DOHH2 (cell line): Measurements from ENCODE around the gene FAM98B.

ENCODE experiments used
- H3F3A ChIP-seq: fragments of 200-600 bp; sonication (generic), shearing (Covaris generic); 2 replicates; pipeline ENCODE4 v1.6.0; 2016; ENCODE audit warnings: antibody characterized with exemption, mild to moderate bottlenecking; ENCODE audit not compliant: control insufficient read depth, insufficient read depth
- H3K27ac ChIP-seq: fragments of 200-600 bp; sonication (generic); 2 replicates; pipeline ENCODE4 v1.5.1; 2014; ENCODE audit warnings: low read depth, mild to moderate bottlenecking, low read length, moderate library complexity
- H3K27me3 ChIP-seq: fragments of 200-600 bp; sonication (generic); 2 replicates; pipeline ENCODE4 v1.6.1; 2014; ENCODE audit warnings: mild to moderate bottlenecking, low read length, mixed read lengths; ENCODE audit not compliant: control insufficient read depth
- H3K36me3 ChIP-seq: fragments of 200-600 bp; sonication (generic); 2 replicates; pipeline ENCODE4 v1.6.1; 2014; ENCODE audit warnings: mild to moderate bottlenecking, low read length, moderate library complexity, mixed read lengths; ENCODE audit not compliant: control insufficient read depth
- H3K4me1 ChIP-seq: fragments of 200-600 bp; sonication (generic); 2 replicates; pipeline ENCODE4 v1.6.1; 2014; ENCODE audit warnings: mild to moderate bottlenecking, low read length, mixed read lengths; ENCODE audit not compliant: control insufficient read depth
- H3K4me2 ChIP-seq: fragments of 200-600 bp; sonication (generic); 2 replicates; pipeline ENCODE4 v1.6.0; 2014; ENCODE audit warnings: mild to moderate bottlenecking, low read length, moderate library complexity
- H3K4me3 ChIP-seq: fragments of 200-600 bp; sonication (generic); 2 replicates; pipeline ENCODE4 v1.5.1; 2014; ENCODE audit warnings: mild to moderate bottlenecking, low read length, mixed read lengths
- H3K79me2 ChIP-seq: fragments of 200-600 bp; sonication (generic); 2 replicates; pipeline ENCODE4 v1.6.1; 2014; ENCODE audit warnings: mild to moderate bottlenecking, low read length, mixed read lengths; ENCODE audit not compliant: control insufficient read depth
- H3K9me2 ChIP-seq: fragments of 200-600 bp; sonication (generic); replicated peaks from 2 replicates; pipeline ENCODE4 v1.6.1; 2014; ENCODE audit warnings: mild to moderate bottlenecking, low read length, mixed read lengths; ENCODE audit not compliant: control insufficient read depth
- H3K9me3 ChIP-seq: fragments of 200-600 bp; sonication (generic); 2 replicates; pipeline ENCODE4 v1.6.1; 2014; ENCODE audit warnings: antibody characterized with exemption, low read length, mixed read lengths; ENCODE audit not compliant: control insufficient read depth, insufficient read depth
- H4K20me1 ChIP-seq: fragments of 200-600 bp; sonication (generic); 2 replicates; pipeline ENCODE4 v1.6.0; 2014; ENCODE audit warnings: low read depth, mild to moderate bottlenecking, antibody characterized with exemption, low read length, moderate library complexity; ENCODE audit not compliant: control insufficient read depth, insufficient read depth
- CTCF ChIP-seq: fragments of 200-600 bp; sonication (generic); IDR thresholded peaks from one replicate; pipeline ENCODE4 v1.5.1; 2014; ENCODE audit warnings: antibody characterized with exemption, mild to moderate bottlenecking, low read depth, low read length; ENCODE audit not compliant: poor library complexity, severe bottlenecking
- EZH2phosphoT487 ChIP-seq: fragments of 200-600 bp; sonication (generic); IDR thresholded peaks from 2 replicates; pipeline ENCODE4 v1.6.1; 2017; ENCODE audit warnings: borderline replicate concordance, mild to moderate bottlenecking, antibody characterized with exemption, low read length, moderate library complexity, mixed read lengths

The FAM98B gene

DNA sequence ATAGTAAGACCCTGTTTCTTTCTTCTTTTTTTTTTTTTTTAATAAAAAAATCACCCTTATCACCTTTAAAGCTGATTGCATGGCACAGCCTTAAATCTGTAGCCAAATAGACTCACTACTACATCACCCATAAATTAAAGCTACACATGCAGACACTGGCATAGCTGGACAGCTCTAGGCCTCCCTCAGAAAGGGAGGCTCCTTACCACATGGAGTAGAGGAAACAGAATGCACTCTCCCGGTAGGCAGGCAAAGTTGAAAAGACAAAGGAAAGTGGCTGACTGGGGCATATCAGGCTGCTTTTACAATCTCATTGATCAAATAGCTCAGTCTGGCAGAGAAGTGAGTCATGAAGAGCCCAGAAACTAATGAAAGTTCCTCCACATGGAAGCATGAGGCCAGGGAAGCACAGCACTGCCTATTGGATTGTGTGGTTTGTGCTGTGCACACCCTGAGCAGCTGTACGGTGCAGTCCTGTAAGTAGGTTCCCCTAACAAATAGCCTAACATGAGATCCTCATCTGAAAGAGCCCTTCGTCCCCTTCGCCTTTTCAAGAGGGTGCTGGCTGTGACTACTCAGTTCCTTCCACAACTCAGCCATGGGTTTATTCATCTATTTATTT lies 32.7 kb upstream of the FAM98B start:
- Histone ChIP-seq H3K36me3 (no peaks in the 10 kb centered on the region), H3K79me2 (no peaks in the 10 kb centered on the region), H4K20me1 (no peaks in the 10 kb centered on the region), H3K9me3 (no peaks in the 10 kb centered on the region), H3K4me2 (no peak overlapping the region), H3K27me3 (no peaks in the 10 kb centered on the region), H3F3A (no peaks in the 10 kb centered on the region), H3K9me2 (no peaks in the 10 kb centered on the region), H3K4me1 (no peaks in the 10 kb centered on the region), H3K27ac (no peak overlapping the region), H3K4me3 (no peak overlapping the region)
- no peak for TF ChIP-seq CTCF
- TF ChIP-seq EZH2phosphoT487, result no peak

- Histone ChIP-seq H3F3A (no peaks in the 10 kb centered on the region), H3K9me2 (no peaks in the 10 kb centered on the region), H3K27ac (no peak overlapping the region), H3K9me3 (no peaks in the 10 kb centered on the region), H3K27me3 (no peaks in the 10 kb centered on the region), H3K4me1 (no peaks in the 10 kb centered on the region), H4K20me1 (no peaks in the 10 kb centered on the region), H3K4me3 (no peak overlapping the region), H3K79me2 (no peaks in the 10 kb centered on the region), H3K36me3 (no peaks in the 10 kb centered on the region), H3K4me2 (no peak overlapping the region)
- TF ChIP-seq EZH2phosphoT487 (no peak), CTCF (no peak)
Observed at GRCh38 chr15:38424101-38424552, 29.8 kb upstream of the FAM98B start.

GRCh38 chr15:38425269-38425668 lies 28.7 kb upstream of the FAM98B start:
- Histone ChIP-seq H3K27ac (no peak overlapping the region), H3K79me2 (no peaks in the 10 kb centered on the region), H3K4me3 (no peak overlapping the region), H4K20me1 (no peaks in the 10 kb centered on the region), H3K4me2 (no peak overlapping the region), H3K9me2 (no peaks in the 10 kb centered on the region), H3K36me3 (no peaks in the 10 kb centered on the region), H3K27me3 (no peaks in the 10 kb centered on the region), H3K4me1 (no peaks in the 10 kb centered on the region), H3F3A (no peaks in the 10 kb centered on the region), H3K9me3 (no peaks in the 10 kb centered on the region)
- TF ChIP-seq EZH2phosphoT487 (no peak), CTCF (no peak)

- H4K20me1 ChIP-seq, result no peaks in the 10 kb centered on the region
- no peak overlapping the region for H3K4me2 ChIP-seq
- H3K27me3 ChIP-seq, result no peaks in the 10 kb centered on the region
- no peaks in the 10 kb centered on the region for H3K79me2 ChIP-seq
- no peaks in the 10 kb centered on the region for H3K36me3 ChIP-seq
- no peaks in the 10 kb centered on the region for H3K4me1 ChIP-seq
- H3K27ac ChIP-seq, result no peak overlapping the region
- TF ChIP-seq CTCF, result no peak
- TF ChIP-seq EZH2phosphoT487, result no peak
- no peaks in the 10 kb centered on the region for H3F3A ChIP-seq
- no peak overlapping the region for H3K4me3 ChIP-seq
- no peaks in the 10 kb centered on the region for H3K9me3 ChIP-seq
- no peaks in the 10 kb centered on the region for H3K9me2 ChIP-seq
Observed at GRCh38 chr15:38427380-38427779, 26.5 kb upstream of the FAM98B start.
